Activated effector memory CD4-positive, alpha-beta T cell treated with Interleukin-2 at 50 U/mL for 16 hours (primary cell): Measurements from ENCODE around the gene PLIN4.
"Not testable (repeated sequence)": the region's sequence is repeated elsewhere in the genome, so short reads cannot be mapped to it uniquely, and the experiment has no call there.

Experiments
- DNase-seq: peaks from one replicate; pipeline ENCODE4 v3.0.0-alpha.2; 2020

Gene PLIN4

DNA sequence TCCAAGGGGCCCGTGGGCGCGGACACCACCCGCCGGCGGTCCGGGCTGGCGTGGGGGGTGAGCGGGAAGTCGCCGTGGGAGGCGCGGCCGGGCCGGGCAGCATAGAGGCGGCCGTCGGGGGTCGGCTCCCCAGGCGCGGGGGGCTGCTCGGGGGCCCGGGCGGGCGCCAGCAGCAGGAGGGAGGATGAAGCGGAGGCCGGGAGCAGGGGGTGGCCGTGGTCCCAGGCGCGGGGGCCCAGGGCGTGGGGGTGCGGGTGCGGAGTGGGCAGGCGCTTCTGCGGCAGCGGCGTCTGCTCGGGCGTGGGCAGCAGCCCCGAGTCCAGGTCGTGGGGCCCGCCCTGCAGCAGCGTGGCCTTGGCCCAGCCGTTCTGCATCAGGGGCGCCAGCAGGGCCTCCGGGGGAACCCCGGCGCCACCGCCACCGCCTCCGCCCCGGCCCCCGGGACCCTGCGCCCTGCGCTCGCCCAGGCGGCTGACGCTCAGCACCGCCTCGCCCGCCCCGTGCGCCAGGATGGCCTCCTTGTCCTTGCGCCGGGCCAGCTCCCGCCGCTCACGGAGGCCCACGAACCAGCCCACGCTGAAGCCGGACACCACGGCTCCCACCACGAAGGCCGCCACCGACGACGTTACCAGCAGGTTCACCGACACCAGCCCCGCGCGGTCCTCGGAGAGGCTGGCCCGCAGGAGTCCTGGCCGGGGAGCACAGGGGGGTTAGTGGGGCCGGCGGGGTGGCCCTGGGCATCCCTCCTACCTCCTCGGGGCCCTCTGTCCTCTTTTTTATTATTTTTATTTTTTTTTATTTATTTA, 25.8 kb upstream of the PLIN4 start:
- no peak for DNase-seq

DNA sequence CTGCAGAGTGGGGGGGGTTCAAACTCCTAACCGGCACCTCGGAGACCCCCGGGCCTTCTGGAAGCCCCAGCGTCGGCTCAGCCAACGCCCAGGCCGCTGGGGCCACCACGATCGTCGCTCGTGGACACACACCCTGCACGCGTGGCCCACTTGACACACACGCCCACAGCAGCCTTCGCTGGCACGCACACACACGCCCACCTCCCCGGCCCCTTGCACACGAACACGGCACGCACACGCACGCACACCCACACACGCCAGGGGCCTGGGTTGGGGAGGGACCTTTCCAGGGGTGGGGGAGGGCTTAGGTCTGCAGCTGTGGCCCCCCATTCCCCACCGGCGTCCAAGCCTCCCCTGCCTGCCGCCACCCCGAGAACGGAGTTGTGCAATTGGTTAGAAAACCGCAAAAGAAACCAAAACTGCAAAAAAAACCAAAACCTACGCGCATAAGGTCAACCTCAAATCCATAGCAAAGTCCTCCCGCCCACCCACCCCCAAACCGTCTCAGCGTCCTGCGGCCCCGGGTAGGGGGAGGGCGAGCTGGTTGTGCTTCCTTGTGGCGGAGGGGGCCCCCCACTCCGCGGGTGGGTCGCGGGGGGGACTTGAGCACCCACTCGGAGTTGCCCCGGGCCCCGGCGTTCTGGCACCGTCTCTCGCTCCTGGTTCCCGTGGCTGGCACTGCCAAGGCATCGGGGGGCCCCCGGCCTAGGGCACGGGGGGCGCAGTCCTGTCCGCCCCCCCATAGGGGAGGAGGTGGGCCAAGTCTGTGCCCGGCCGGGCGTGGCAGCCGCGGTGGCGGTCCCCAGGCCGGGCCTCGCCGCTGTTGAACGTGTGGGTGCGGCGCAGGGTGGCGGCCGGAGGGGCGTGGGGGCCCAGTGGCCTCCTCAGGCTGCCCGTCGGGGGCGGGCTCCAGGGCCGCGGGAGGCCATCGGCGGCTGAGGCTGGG, 24.9 kb upstream of the PLIN4 start:
- no peak for DNase-seq

DNA sequence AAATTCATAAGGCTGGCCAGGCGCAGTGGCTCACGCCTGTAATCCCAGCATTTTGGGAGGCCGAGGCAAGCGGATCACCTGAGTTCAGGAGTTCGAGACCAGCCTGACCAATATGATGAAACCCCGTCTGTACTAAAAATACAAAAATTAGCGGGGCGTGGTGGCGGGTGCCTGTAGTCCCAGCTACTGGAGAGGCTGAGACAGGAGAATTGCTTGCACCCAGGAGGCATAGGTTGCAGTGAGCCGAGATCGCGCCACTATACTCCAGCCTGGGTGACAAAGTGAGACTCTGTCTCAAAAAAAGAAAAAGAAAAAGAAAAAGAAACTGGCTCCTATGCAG, 23.5 kb upstream of the PLIN4 start:
- DNase-seq, result not testable (repeated sequence)

DNA sequence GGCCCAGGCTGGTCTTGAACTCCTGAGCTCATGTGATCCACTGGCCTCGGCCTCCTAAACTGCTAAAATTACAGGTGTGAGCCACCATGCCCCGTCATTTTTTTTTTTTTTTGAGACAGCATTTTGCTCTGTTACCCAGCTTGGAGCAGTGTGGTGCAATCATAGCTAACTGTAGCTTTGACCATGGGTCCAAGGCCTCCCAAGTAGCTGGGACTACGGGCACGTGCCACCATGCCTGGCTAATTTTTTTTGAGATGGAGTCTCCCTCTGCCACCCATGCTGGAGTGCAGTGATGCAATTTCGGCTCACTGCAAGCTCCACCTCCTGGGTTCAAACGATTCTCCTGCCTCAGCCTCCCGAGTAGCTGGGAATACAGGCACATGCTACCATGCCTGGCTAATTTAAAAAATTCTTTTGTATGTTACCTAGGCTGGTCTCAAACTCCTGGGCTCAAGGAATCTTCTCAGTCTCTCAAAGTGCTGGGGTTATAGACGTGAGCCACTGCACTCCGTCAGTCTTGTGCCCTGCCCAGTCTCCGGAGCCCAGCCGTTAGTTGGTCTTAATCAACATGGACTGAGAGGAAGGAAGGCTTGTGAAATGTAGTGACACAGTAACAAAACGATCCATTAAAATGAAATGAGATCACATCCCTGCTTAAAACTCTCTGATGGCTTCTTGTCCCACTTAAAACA, 23.0 kb upstream of the PLIN4 start:
- DNase-seq, result no peak

DNA sequence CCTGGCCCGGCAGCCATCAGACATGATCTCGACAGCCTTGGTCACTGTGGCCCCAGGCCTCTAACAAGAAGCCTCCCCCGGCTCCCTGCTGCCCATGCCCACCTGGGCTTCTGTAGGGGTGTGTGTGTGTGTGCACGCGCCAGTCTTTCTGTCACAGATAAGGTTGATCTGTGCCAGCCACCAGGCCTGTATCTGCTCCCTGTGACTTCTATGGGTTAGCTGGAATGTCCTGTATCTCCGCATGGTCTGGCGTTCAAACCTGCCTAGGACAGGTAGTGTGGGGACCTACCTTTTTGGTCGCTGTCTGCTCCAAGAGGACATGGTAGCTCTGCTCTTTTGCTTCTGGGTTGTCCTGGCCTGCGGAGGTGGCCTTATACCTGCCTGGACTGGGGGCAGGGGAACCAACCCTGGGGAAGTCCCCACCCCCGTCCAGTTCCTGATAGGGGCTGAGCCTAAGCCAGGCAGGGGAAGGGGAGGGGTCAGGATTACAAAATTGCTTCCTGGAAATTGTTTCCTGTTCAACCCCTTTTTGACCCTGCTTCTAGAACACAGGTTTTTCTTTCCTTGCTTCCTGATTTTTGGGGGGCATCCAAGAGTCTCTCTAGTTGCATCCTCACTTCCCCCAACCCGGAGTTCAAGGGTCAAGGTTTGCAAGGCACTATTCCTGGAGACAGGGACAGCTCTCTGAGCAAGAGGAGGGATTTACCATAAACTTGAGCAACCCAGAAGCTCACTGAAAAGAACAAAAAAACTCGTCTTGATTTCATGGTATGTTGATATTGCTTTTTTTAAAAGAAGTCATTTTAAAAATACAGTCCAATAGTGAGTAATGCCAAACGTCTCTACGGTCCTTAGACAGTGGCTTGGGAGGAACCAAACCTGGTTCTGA, 21.7 kb upstream of the PLIN4 start, which contains the start of gene LRG1:
Gene LRG1 (minus strand): TSS at position 344 of the 889 bp plus-strand sequence. CDS start 23 bp downstream, at position 321.
- no peak for DNase-seq

DNA sequence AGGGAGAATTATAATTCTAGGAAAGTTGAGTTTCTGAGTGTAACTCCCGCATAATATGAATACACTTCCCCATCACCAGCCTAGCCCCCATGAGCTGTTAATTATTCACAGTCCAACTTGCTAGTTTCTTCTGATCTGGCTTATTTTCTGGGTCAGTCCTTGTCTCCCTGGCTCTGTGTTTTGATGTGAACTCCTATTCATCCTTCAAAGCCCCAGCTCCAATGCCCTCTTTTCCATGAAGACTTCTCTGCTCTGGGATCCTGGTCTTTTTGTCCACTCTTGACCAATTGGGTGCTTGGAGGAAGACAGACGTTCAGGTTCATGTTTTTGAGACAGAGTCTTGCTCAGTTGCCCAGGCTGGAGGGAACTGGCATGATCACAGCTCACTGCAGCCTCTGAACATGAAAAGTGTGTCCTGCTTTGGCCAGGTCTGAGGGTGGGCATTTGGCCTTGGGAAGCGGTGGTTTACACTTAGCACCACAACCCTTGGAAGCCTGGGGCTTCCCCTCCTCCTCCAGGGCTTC, 20.9 kb upstream of the PLIN4 start:
- no peak for DNase-seq

DNA sequence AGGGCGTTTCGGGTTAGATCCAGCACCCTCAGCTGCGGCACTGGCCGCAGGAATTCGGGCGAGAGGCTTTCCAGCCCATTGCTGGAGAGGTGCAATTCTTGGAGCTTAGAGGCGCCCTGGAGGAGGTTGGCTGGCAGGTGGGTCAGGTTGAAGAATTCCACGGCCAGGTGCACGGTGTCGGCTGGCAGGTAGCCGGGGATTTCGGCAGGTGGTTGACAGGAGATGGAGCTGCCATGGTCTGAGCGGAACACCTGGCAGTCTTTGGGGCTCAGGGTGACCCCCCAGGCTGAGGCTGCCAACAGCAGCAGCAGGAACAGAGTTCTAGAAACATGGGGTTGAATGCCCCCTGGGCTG, 20.3 kb upstream of the PLIN4 start:
- DNase-seq, result no peak

DNA sequence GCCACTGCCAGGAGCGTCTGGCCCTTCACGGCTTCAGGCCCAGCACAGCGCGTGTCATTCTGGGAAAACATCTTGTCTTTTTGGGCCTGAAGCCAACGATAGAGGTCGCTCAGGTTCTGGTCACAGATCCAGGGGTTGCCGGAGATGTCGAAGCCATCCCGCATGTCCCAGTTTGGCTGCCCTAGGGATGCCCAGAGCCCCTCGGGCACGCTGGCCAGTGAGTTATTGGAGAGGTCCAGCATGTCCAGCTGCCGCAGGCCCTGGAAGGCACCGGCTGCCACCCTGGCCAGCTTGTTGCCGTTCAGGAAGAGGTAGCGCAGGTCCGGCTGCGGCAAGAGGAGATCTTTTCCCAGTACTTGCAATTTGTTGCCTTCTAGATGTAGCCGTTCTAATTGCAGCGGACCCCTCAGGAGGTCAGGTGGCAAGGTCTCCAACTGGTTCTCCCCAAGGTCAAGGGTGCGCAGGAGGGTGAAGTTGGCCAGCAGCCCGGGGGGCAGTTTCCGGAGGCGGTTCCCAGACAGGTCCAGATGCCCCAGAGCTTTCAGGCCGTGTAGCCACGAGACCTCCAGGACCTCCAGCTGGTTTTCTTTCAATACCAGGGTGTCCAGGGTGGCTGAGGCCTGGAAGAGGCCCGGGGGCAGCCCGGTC, 19.8 kb upstream of the PLIN4 start:
- DNase-seq, result no peak

DNA sequence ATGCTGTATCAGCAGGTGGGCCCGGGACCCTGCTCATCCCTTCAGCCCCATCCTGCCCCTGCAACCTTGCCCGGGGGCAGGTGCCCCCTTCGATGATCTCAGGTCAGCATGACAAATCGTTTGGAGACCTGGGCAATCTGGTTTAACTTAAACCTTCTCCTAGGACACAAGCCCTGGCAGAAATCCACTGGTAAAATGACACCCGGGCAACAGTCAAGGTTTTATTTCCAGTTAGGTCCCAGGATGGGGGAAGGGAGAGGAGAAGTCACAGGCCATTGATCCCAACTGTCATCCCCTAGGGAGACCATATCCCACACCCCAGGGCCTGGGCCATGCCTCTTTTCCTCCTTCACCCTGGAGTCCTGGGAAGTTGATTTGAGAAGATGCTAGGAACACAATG, 18.5 kb upstream of the PLIN4 start:
- no peak for DNase-seq

DNA sequence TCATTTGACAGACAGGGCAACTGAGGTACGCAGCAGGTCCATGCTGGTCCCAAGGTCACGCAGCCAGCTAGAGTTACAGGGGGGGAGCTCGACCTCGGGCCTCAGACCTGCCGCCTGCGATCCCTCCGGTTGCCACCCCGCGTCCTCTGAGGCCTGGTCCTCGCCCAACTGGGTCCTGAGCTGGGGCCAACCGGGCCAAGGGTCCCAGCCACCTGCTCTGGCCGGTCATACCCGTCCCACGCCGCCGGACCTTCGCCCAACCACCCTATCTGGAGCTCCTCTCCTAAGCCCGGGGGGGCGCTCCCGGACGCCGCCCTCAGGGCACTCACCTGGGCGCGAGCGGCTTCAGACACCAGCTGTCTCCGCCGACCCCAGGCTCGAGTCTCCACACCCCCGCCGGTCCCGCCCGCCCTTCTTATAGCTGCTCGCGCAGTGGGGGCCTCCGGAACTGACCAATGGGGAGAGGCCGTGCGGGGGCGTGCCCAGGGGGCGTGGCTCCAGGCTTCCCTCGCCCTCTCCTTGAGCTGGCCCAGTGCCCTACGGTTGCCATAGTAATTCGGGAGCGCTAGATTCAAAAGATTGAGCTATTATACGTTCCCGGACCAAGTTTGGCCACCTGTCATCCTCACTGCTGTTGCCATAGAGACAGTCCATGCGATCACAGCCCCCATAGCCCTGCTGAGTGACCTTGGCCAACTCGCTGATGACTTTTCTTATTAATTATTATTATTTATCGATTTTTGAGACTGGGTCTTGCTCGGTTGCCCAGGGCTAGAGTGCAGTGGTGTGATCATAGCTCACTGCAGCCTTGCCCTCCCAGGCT, 16.8 kb upstream of the PLIN4 start, which contains the start of gene PLIN5:
Gene PLIN5 (minus strand): TSS at position 389 of the 823 bp plus-strand sequence. CDS start 1,150 bp downstream, outside the sequence.
- no peak for DNase-seq

DNA sequence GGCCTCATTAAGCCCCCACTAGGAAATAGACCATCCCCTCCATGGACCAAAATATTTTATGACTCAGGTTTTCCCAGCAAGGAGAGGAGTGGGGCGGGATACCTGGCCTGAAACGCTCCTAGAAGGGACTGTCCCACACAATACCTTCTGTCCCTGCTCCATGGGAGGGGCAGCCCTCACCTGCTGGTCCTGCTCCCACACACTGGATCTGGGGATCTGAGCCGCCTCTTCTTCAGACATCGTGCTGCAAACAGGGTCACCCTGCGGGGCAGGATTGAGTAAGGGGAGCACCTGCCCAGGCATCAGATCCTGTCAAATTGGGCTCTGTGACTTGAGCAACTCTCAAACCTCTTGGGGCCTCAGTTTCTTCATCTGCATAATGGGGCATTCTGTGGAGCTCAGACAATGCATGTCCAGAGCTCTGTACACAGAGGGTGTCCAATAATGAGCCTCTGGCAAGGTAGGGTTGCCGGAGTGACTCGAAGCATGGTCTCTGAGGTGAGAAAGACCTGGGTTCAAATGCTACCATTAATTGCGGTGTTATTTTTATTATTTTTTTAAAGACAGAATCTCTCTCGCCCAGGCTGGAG, 15.6 kb upstream of the PLIN4 start:
- DNase-seq, result no peak

DNA sequence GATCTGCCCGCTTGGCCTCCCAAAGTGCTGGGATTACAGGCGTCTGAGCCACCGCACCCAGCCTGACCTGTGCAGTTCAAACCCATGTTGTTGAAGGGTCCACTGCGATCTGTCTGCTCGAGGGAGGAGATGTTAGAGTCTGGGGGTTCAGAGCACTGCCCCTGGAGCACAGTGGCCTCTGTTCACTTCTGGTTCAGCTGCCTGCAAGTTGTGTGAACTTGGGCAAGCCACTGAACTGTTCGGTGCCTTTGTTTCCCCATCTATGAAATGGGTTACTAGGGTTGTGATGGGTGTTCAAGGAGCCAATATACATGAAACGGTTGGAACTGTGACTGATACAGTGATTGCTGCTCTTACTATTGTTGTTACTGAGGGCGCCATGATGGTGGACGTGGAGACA, 15.0 kb upstream of the PLIN4 start:
- no peak for DNase-seq

DNA sequence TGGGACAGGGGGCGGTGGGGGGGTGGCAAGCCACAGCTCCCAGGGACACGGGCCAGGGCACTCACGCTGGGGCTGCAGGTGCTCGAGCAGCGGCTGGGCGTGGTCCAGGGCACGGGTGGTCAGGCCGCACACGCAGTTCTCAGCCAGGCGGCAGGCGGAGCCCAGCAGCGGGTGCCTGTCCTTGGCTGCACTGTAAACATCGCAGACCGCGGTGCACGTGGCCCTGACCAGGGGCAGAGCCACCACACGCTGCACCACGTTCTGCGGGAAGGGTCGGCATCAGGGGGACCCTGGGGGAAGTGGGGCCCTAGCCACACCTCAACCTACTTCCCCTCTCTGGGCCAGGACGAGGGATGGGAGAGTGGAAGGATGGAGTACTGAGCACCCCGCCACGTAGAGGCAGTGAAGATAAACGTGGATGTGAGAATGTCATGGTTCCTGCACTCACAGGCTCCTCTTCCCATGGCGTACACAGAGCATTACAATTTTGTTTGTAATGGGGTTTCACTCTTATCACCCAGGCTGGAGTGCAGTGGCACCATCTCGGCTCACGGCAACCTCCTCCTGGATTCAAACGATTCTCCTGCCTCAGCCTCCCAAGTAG, 13.4 kb upstream of the PLIN4 start:
- no peak for DNase-seq

DNA sequence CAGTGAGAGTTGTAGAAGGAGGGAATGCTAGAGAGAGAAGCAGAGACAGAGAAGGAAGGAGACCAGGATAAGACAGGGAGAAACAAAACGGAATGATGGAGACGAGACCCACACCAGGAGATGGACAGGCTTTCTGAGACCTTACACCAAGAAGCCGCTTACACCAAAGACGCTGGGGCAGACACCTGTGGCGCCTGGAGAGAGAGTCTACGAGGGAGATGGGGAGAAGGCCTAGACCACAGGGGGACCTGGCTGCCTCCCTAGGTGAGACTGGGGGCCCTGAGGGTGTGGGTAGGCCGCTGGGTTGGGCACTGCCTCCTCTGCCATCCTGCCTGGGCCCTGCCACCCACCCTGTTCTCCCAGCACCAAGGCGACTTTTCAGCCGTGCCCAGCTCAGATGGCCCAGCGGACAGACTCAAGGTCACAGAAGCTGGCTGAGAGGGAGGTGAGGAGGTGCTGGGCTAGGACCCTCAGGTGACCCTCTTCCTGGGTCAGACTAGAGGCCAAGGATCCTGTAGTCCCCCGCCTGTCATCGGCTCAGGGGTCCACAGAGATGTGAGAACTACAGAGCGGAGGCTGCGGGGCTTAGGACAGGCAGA, 11.7 kb upstream of the PLIN4 start:
- no peak for DNase-seq

DNA sequence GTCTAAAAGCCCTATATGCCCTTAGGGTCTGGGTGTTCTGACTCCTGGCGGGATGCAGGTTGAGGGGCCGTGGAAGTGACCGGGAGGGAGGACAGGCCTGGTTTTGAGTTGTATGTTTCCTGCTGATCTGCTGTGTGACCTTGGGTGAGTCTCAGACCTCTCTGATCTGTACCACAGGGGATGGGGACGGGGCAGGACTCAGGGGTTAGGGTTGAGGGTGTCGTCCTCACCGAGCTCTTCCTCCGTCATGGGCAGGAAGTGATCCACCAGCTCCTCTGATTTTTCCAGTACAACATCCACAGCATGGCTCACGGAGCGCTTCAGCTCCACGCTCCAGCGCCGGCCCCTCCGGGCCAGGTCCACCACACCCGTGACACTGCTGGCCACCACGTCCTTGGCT, 10.6 kb upstream of the PLIN4 start:
- DNase-seq, result no peak

DNA sequence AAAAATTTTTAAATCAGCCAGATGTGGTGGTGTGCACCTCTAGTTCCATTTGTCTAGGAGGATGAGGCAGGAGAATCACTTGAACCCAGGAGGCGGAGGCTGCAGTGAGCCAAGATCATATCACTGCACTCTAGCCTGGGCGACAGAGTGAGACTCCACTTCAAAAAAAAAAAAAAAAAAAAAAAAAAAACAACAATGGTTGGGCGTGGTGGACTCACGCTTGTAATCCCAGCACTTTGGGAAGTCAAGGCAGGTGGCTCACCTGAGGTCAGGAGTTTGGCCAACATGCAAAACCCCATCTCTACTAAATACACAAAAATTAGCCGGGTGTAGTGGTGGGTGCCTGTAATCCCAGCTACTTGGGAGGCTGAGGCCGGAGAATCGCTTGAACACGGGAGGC, 9.1 kb upstream of the PLIN4 start:
- DNase-seq, result not testable (repeated sequence)

DNA sequence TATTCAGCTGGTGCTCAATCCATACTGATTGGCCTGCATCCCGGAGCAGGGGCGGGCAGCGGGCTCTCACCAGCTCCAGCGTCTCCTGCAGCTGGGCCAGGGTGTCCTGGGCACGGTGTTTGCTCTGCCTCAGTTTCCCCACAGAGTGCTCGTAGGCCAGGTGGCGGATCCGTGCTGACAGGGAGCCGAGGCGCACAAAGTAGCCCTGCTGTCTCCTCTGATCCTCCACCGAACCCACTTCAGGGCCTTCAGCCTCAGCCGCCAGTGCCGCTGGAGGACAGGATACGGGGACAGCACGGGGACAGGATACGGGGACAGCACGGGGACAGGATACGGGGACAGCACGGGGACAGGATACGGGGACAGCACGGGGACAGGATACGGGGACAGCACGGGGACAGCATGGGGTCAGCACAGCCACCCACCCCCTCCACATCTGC, 7.3 kb upstream of the PLIN4 start:
- DNase-seq, result no peak

DNA sequence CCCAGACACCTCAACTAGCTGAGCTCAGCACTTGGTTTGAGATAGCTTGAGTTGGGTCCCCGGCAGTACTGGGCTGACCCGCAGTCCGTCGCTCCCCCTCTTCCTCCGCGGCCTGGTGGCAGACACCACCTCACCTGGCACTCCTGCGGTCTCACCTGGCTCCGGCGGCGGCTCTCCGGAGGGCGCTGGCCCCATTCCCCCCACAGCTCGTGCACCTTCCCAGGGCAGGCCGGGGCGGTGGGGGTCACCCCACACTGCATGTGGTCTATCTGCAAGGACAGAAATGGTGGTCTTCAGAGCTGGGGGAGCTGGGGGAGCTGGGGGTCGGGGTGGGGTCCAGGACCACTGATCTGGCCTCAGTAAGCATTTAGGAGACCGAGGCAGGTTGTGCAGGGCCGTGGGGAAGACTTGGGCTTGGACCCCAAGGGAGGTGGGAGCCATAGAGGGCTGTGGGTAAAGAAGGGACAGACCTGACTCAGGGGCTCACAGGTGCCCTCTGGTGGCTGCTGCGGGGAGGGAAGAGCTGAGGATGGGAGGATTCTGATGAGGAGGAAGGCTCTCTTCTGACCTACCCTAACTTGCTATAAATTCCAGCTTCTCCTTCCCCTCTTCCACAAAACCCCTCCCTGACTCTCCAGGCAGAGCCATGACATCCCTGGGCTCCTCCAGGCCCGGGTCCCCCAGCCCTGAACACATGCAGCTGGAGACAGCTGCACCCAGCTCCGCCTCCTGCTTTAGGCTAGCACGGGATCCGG, 6.7 kb upstream of the PLIN4 start:
- peak; percentile 36 for DNase-seq
